Retinal pigment epithelial cell (primary cell): ENCODE measurements around the gene DUSP8.

Experiments
- DNase-seq: peaks from one replicate; pipeline ENCODE4 v3.0.0-alpha.2; 2010; ENCODE audit warnings: low read depth
- H3K4me3 ChIP-seq: 2 replicates; pipeline ENCODE4 v1.5.1; 2011; ENCODE audit warnings: mild to moderate bottlenecking, low read length, control low read depth, moderate library complexity
- TF ChIP-seq, protein P1 (sequence below): conservative IDR thresholded peaks from 2 replicates; pipeline ENCODE4 v1.5.1; 2011; ENCODE audit warnings: low read depth, low read length, control low read depth, inconsistent platforms

The DUSP8 gene

GRCh38 chr11:1566381-1567051 is 5.6 kb downstream of the DUSP8 start:
- TF ChIP-seq, protein P1, sequence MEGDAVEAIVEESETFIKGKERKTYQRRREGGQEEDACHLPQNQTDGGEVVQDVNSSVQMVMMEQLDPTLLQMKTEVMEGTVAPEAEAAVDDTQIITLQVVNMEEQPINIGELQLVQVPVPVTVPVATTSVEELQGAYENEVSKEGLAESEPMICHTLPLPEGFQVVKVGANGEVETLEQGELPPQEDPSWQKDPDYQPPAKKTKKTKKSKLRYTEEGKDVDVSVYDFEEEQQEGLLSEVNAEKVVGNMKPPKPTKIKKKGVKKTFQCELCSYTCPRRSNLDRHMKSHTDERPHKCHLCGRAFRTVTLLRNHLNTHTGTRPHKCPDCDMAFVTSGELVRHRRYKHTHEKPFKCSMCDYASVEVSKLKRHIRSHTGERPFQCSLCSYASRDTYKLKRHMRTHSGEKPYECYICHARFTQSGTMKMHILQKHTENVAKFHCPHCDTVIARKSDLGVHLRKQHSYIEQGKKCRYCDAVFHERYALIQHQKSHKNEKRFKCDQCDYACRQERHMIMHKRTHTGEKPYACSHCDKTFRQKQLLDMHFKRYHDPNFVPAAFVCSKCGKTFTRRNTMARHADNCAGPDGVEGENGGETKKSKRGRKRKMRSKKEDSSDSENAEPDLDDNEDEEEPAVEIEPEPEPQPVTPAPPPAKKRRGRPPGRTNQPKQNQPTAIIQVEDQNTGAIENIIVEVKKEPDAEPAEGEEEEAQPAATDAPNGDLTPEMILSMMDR, result peak; percentile 29
- no peak overlapping the region for H3K4me3 ChIP-seq
- DNase-seq, result no peak

- no peak for DNase-seq
- no peak overlapping the region for H3K4me3 ChIP-seq
- TF ChIP-seq, protein P1, result no peak
Observed at GRCh38 chr11:1565904-1566247, 6.2 kb downstream of the DUSP8 start.

DNA sequence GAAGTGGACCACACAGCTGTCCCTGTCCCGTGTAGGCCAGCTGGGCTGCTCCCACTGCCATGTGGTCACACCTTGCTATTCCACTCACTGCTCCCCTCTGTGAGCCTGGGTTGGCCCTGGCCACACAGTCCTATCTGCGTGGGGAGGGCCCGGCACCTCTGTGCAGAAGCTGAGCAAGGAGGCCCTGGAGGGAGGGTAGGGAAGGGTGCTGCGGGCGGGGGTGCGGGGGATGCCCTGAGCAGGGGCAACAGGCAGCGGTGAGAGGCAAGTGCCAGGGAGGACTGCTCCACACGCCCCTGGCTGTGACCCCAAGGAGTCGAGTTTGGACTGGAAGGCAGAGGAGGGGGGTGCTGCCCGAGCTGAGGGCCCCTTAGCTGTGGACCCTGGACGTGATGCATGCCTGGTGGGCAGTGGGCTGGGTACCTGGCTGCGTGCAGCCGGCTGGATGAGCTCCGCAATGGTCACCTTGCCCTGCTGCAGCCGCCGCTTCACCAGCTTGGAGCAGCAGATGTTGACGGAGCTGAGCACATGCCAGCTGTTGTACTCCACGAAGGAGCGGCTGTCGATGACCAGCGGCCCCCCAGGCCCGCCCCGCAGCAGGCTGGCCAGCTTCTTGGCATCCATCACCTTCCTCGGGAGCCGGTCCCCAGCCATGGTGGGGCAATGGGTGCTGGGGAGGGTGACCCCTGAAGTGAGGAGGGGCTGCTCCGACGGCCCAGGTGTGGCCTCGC is 6.7 kb downstream of the DUSP8 start:
- DNase-seq, result no peak
- H3K4me3 ChIP-seq, result no peak overlapping the region
- TF ChIP-seq, protein P1, result no peak

DNA sequence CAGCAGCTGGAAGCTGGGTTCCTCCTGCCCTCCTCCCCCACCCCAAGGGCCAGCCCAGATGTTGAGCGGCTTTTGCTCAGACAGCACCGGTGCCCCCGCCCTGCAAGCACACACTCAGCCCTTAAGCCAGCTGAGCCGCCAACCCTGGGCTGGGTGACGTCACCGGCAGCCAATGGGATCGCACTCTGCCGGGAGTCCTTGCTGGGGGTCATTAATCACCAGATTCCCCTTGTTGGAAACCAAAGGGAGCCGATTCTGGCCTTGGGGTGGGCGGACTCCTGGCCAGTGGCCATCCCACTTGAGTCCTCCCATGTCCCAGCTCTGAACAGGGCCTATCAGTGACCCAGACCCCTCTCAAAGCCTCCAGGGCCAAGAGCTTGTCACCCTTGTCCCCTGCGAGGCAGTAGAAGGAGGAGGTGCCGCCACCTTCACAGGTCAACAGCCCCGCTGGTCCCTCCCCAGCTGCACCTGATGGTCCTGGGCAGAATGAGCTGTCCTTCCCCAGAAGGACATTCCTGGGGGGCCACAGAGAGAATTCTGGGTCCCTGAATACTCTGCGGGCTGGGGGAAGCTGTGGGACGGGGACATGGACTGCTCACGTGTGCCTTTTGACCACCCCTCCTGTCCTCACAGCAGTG is 7.4 kb downstream of the DUSP8 start:
- no peak for DNase-seq

DNA sequence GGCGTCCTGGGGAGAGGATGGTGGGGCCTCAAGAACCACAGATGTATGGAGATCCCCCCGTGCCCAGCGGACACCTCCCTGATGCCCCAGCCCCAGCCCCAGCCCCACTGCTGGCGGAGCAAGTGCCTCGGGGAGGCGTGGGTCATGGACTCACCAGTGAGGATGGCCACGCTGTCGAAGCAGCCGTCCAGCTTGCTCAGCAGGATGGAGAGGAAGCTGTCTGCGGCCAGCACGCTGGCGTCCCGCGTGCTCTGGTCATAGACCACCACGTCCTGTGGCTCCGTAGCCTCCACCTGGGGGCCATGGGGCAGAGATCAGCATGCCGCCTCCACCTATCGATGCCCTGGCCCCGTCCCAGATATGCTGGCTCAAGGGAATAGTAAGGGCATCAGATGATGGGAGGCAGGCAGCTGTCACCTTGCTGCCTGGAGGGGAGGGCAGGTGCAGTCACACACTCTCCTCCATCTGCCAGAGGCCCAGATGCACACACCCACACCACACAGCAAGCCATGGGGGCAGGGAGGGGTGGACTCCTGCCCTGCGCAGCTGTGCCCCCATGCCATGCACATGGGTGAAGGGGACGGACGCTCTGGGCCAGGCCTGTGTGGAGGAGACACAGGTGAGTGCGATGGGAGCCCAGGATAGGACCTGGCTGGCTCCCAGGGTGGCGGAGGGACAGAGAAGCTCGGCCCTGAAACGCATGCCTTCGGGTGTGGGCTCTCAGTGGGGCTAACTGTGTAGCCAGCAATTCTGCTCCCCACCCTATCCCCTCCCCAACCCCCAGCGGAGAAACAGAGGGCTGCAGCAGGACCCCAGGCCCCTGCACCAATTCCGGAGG is 8.2 kb downstream of the DUSP8 start:
- TF ChIP-seq, protein P1, result no peak
- H3K4me3 ChIP-seq, result no peak overlapping the region
- DNase-seq, result no peak

More for the DNA sequence above, 7.4 kb downstream of the DUSP8 start:
- no peak overlapping the region for H3K4me3 ChIP-seq
- TF ChIP-seq, protein P1, result no peak

DNA sequence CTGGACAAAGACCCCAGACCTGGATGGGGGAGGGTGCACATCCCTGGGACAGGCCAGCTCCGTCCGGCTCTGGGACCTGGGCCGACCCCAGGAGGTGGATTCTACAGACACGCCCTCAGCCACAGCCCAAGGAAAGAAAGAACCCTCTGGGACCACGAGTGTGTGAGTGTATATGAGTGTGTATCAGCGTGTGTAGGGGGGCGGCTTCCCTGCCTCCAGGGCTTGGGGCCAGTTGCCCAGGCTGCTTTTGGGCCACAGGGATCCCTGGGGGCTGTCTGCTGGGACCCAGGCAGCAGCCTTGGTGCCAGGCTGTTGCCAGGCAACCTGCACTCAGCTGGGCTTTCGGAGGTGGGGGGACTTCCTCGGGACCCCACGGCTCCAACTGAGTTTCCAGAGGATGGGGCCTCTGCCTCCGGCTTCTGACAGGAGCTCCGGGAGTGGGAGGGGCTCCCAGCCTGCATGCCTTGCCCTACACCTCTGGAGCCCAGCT is 8.9 kb downstream of the DUSP8 start:
- H3K4me3 ChIP-seq, result no peak overlapping the region
- TF ChIP-seq, protein P1, result no peak
- no peak for DNase-seq
